HEK293 (cell line): ENCODE data around the gene REV3L.

Experiments
- CTCF ChIA-PET: fragments of 350-600 bp; formaldehyde crosslinking; extraction: SDS; loops from one replicate; lab custom pipeline; 2021; ENCODE audit warnings: antibody characterized with exemption; lab: Yijun Ruan, JAX
- POLR2A ChIA-PET: fragments of 300-600 bp; formaldehyde crosslinking; extraction: SDS; loops from one replicate; lab custom pipeline; 2020; ENCODE audit warnings: antibody characterized with exemption, inconsistent platforms; lab: Yijun Ruan, JAX
- H3K27ac ChIP-seq: fragments of 200-500 bp; sonication (Bioruptor generic); 2 replicates; pipeline ENCODE4 v1.5.1; 2014; ENCODE audit warnings: low read depth, low read length, control low read depth, inconsistent platforms; ENCODE audit errors: extremely low read depth
- H3K36me3 ChIP-seq, 2 experiments: fragments of 200-500 bp in 1 of 2; sonication (Bioruptor generic) in 1 of 2; 1 replicate in 1 of 2; 2 replicates in 1 of 2; pipeline ENCODE4 v1.5.1; 2014 to 2017; ENCODE audit warnings: inconsistent platforms in 2 of 2, low read length in 2 of 2; ENCODE audit not compliant: control insufficient read depth in 2 of 2, insufficient read depth in 1 of 2
- H3K4me1 ChIP-seq: fragments of 200-500 bp; sonication (Bioruptor generic); 2 replicates; pipeline ENCODE4 v1.5.1; 2014; ENCODE audit warnings: mild to moderate bottlenecking, low read length, inconsistent platforms; ENCODE audit not compliant: control insufficient read depth, insufficient read depth
- H3K4me3 ChIP-seq: 2 replicates; pipeline ENCODE4 v1.5.1; 2011; ENCODE audit warnings: low read depth, mild to moderate bottlenecking, control low read depth, low read length, moderate library complexity
- H3K9me3 ChIP-seq: fragments of 200-500 bp; sonication (Bioruptor generic); 2 replicates; pipeline ENCODE4 v1.5.1; 2014; ENCODE audit warnings: low read depth, low read length, inconsistent platforms; ENCODE audit not compliant: control insufficient read depth, insufficient read depth
- KLF7 ChIP-seq: fragments of 450-650 bp; formaldehyde crosslinking; IDR thresholded peaks from 2 replicates; pipeline ENCODE4 v1.5.1; 2016; ENCODE audit warnings: missing biosample characterization, missing genetic modification characterization, borderline replicate concordance
- ZNF404 ChIP-seq: fragments of 450-650 bp; formaldehyde crosslinking; IDR thresholded peaks from 2 replicates; pipeline ENCODE4 v1.5.1; 2017; ENCODE audit warnings: missing biosample characterization, missing genetic modification characterization
- ZNF561 ChIP-seq: fragments of 450-650 bp; IDR thresholded peaks from 2 replicates; pipeline ENCODE4 v1.5.1; 2018; ENCODE audit warnings: missing biosample characterization, missing genetic modification characterization, borderline replicate concordance
- ZNF600 ChIP-seq: fragments of 450-650 bp; formaldehyde crosslinking; IDR thresholded peaks from 2 replicates; pipeline ENCODE4 v1.5.1; 2016; ENCODE audit warnings: missing biosample characterization, missing genetic modification characterization
- ZNF747 ChIP-seq: fragments of 450-650 bp; formaldehyde crosslinking; IDR thresholded peaks from 2 replicates; pipeline ENCODE4 v1.5.1; 2016; ENCODE audit warnings: missing biosample characterization, missing genetic modification characterization
- ZNF791 ChIP-seq: fragments of 450-650 bp; formaldehyde crosslinking; IDR thresholded peaks from 2 replicates; pipeline ENCODE4 v1.5.1; 2016; ENCODE audit warnings: missing biosample characterization, missing genetic modification characterization
- ZXDB ChIP-seq: fragments of 450-650 bp; formaldehyde crosslinking; IDR thresholded peaks from 2 replicates; pipeline ENCODE4 v1.5.1; 2016; ENCODE audit warnings: missing biosample characterization, missing genetic modification characterization
- TF ChIP-seq, protein P1 (sequence below): fragments of 450-650 bp; formaldehyde crosslinking; IDR thresholded peaks from 2 replicates; pipeline ENCODE4 v1.5.1; 2016; ENCODE audit warnings: missing biosample characterization, missing genetic modification characterization
- TF ChIP-seq, protein P2 (sequence below): fragments of 450-650 bp; formaldehyde crosslinking; IDR thresholded peaks from 2 replicates; pipeline ENCODE4 v1.5.1; 2016; ENCODE audit warnings: missing biosample characterization, missing genetic modification characterization, borderline replicate concordance
- TF ChIP-seq, protein P3 (sequence below): IDR thresholded peaks from 2 replicates; pipeline ENCODE4 v1.6.1; 2011; ENCODE audit warnings: mild to moderate bottlenecking, low read depth, low read length, borderline replicate concordance
- TF ChIP-seq, protein P4 (sequence below): fragments of 450-650 bp; formaldehyde crosslinking; IDR thresholded peaks from 2 replicates; pipeline ENCODE4 v1.5.1; 2016; ENCODE audit warnings: missing biosample characterization, missing genetic modification characterization
- TF ChIP-seq, protein P5 (sequence below): fragments of 450-650 bp; formaldehyde crosslinking; IDR thresholded peaks from 2 replicates; pipeline ENCODE4 v1.5.1; 2017; ENCODE audit warnings: missing biosample characterization, missing genetic modification characterization
- TF ChIP-seq, protein P6 (sequence below): sonication (generic); formaldehyde crosslinking; IDR thresholded peaks from 2 replicates; pipeline ENCODE4 v1.8.1; 2022; ENCODE audit warnings: mild to moderate bottlenecking, moderate library complexity, missing genetic modification reagents

The REV3L gene

DNA sequence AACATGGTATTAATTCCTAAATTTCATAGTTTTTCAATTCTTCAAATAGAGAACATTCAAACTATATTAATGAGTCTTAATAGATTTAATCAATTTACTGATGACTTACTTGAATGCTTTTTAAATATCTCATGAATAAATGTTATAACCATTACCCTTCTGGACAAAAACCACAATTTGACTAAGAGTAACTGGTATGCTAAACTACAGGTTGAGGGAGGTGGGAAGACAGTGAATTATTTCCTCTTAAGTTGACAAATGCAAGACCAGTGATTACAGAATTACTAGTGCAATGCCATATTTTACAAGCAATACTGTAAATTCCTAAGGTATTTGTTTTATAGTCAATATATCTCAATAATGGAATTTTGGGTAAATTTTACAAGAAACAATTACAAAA is 65.1 kb downstream of the REV3L start:
- no peak overlapping the region for H3K27ac ChIP-seq
- no peaks in the 10 kb centered on the region for H3K9me3 ChIP-seq
- ChIA-PET POLR2A (no interaction called here), CTCF (no interaction called here)
- H3K4me1 ChIP-seq = peaks cover 10% of the 10 kb centered on the region; the same call in 1 of the 2 replicates
- peaks cover 0 to 7% of the 10 kb centered on the region in 2 experiments; a peak in 1 of 3 replicates for H3K36me3 ChIP-seq
- TF ChIP-seq KLF7 (no peak), ZXDB (no peak), ZNF791 (no peak), ZNF561 (tag by site-specific recombination) (no peak), ZNF600 (tag by site-specific recombination) (no peak), ZNF747 (no peak), ZNF404 (tag by site-specific recombination) (no peak)
- TF ChIP-seq, protein P1, sequence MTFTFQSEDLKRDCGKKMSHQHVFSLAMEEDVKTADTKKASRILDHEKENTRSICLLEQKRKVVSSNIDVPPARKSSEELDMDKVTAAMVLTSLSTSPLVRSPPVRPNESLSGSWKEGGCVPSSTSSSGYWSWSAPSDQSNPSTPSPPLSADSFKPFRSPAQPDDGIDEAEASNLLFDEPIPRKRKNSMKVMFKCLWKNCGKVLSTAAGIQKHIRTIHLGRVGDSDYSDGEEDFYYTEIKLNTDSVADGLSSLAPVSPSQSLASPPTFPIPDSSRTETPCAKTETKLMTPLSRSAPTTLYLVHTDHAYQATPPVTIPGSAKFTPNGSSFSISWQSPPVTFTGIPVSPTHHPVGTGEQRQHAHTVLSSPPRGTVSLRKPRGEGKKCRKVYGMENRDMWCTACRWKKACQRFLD (tag by site-specific recombination) = no peak
- TF ChIP-seq, protein P2, sequence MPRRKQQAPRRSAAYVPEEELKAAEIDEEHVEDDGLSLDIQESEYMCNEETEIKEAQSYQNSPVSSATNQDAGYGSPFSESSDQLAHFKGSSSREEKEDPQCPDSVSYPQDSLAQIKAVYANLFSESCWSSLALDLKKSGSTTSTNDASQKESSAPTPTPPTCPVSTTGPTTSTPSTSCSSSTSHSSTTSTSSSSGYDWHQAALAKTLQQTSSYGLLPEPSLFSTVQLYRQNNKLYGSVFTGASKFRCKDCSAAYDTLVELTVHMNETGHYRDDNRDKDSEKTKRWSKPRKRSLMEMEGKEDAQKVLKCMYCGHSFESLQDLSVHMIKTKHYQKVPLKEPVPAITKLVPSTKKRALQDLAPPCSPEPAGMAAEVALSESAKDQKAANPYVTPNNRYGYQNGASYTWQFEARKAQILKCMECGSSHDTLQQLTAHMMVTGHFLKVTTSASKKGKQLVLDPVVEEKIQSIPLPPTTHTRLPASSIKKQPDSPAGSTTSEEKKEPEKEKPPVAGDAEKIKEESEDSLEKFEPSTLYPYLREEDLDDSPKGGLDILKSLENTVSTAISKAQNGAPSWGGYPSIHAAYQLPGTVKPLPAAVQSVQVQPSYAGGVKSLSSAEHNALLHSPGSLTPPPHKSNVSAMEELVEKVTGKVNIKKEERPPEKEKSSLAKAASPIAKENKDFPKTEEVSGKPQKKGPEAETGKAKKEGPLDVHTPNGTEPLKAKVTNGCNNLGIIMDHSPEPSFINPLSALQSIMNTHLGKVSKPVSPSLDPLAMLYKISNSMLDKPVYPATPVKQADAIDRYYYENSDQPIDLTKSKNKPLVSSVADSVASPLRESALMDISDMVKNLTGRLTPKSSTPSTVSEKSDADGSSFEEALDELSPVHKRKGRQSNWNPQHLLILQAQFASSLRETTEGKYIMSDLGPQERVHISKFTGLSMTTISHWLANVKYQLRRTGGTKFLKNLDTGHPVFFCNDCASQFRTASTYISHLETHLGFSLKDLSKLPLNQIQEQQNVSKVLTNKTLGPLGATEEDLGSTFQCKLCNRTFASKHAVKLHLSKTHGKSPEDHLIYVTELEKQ (tag by site-specific recombination) = no peak
- TF ChIP-seq, protein P3, sequence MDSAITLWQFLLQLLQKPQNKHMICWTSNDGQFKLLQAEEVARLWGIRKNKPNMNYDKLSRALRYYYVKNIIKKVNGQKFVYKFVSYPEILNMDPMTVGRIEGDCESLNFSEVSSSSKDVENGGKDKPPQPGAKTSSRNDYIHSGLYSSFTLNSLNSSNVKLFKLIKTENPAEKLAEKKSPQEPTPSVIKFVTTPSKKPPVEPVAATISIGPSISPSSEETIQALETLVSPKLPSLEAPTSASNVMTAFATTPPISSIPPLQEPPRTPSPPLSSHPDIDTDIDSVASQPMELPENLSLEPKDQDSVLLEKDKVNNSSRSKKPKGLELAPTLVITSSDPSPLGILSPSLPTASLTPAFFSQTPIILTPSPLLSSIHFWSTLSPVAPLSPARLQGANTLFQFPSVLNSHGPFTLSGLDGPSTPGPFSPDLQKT = no peak
- TF ChIP-seq, protein P4, sequence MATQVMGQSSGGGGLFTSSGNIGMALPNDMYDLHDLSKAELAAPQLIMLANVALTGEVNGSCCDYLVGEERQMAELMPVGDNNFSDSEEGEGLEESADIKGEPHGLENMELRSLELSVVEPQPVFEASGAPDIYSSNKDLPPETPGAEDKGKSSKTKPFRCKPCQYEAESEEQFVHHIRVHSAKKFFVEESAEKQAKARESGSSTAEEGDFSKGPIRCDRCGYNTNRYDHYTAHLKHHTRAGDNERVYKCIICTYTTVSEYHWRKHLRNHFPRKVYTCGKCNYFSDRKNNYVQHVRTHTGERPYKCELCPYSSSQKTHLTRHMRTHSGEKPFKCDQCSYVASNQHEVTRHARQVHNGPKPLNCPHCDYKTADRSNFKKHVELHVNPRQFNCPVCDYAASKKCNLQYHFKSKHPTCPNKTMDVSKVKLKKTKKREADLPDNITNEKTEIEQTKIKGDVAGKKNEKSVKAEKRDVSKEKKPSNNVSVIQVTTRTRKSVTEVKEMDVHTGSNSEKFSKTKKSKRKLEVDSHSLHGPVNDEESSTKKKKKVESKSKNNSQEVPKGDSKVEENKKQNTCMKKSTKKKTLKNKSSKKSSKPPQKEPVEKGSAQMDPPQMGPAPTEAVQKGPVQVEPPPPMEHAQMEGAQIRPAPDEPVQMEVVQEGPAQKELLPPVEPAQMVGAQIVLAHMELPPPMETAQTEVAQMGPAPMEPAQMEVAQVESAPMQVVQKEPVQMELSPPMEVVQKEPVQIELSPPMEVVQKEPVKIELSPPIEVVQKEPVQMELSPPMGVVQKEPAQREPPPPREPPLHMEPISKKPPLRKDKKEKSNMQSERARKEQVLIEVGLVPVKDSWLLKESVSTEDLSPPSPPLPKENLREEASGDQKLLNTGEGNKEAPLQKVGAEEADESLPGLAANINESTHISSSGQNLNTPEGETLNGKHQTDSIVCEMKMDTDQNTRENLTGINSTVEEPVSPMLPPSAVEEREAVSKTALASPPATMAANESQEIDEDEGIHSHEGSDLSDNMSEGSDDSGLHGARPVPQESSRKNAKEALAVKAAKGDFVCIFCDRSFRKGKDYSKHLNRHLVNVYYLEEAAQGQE (tag by site-specific recombination) = no peak
- TF ChIP-seq, protein P5, sequence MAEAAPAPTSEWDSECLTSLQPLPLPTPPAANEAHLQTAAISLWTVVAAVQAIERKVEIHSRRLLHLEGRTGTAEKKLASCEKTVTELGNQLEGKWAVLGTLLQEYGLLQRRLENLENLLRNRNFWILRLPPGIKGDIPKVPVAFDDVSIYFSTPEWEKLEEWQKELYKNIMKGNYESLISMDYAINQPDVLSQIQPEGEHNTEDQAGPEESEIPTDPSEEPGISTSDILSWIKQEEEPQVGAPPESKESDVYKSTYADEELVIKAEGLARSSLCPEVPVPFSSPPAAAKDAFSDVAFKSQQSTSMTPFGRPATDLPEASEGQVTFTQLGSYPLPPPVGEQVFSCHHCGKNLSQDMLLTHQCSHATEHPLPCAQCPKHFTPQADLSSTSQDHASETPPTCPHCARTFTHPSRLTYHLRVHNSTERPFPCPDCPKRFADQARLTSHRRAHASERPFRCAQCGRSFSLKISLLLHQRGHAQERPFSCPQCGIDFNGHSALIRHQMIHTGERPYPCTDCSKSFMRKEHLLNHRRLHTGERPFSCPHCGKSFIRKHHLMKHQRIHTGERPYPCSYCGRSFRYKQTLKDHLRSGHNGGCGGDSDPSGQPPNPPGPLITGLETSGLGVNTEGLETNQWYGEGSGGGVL (tag by site-specific recombination) = no peak
- TF ChIP-seq, protein P6, sequence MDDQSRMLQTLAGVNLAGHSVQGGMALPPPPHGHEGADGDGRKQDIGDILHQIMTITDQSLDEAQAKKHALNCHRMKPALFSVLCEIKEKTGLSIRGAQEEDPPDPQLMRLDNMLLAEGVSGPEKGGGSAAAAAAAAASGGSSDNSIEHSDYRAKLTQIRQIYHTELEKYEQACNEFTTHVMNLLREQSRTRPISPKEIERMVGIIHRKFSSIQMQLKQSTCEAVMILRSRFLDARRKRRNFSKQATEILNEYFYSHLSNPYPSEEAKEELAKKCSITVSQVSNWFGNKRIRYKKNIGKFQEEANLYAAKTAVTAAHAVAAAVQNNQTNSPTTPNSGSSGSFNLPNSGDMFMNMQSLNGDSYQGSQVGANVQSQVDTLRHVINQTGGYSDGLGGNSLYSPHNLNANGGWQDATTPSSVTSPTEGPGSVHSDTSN = no peak
- no peak overlapping the region for H3K4me3 ChIP-seq
